Measurements from ENCODE around the gene TEDDM1.
"Not testable (repeated sequence)": the region's sequence is repeated elsewhere in the genome, so short reads cannot be mapped to it uniquely, and the experiment has no call there.

TEDDM1 gene

GRCh38 chr1:182385885-182386853 is 14.3 kb downstream of the TEDDM1 start:
- H3K27ac ChIP-seq, result peak overlapping the region; percentile 24; the same call in 1 of the 2 replicates
- TF ChIP-seq ZFX (IDR thresholded peaks at IDR 0.05; ENCODE audit: borderline replicate concordance), result no peak
- TF ChIP-seq CTCF (IDR thresholded peaks at IDR 0.05), result no peak

GRCh38 chr1:182384387-182384960 is 16.0 kb downstream of the TEDDM1 start:
- TF ChIP-seq CTCF (IDR thresholded peaks at IDR 0.05) (no peak), ZFX (IDR thresholded peaks at IDR 0.05; ENCODE audit: borderline replicate concordance) (no peak)
- no peak overlapping the region for H3K27ac ChIP-seq

GRCh38 chr1:182383934-182384333 is 16.5 kb downstream of the TEDDM1 start:
- TF ChIP-seq ZFX (IDR thresholded peaks at IDR 0.05; ENCODE audit: borderline replicate concordance) (no peak), CTCF (IDR thresholded peaks at IDR 0.05) (no peak)
- H3K27ac ChIP-seq, result no peak overlapping the region

GRCh38 chr1:182383037-182383661 is 17.3 kb downstream of the TEDDM1 start:
- TF ChIP-seq CTCF (IDR thresholded peaks at IDR 0.05) (no peak), ZFX (IDR thresholded peaks at IDR 0.05; ENCODE audit: borderline replicate concordance) (no peak)
- H3K27ac ChIP-seq, result peak overlapping the region; percentile 9; the same call in 1 of the 2 replicates

GRCh38 chr1:182381962-182382819 is 18.3 kb downstream of the TEDDM1 start:
- H3K27ac ChIP-seq, result peak overlapping the region; percentile 9; the same call in 1 of the 2 replicates
- TF ChIP-seq CTCF (IDR thresholded peaks at IDR 0.05) (no peak), ZFX (IDR thresholded peaks at IDR 0.05; ENCODE audit: borderline replicate concordance) (no peak)

GRCh38 chr1:182380199-182380598 is 20.3 kb downstream of the TEDDM1 start:
- no peak for TF ChIP-seq ZFX (IDR thresholded peaks at IDR 0.05; ENCODE audit: borderline replicate concordance)

GRCh38 chr1:182379781-182380180 is 20.7 kb downstream of the TEDDM1 start:
- H3K27ac ChIP-seq, result not testable (repeated sequence)

More at GRCh38 chr1:182380199-182380598, 20.3 kb downstream of the TEDDM1 start:
- H3K27ac ChIP-seq, result no peak overlapping the region

Measured in 22Rv1 (cell line).